Karpas-422 (cell line): ENCODE results near the gene SPARCL1. TPM values are rescaled to one million over a fixed set of nuclear protein-coding genes. Genes with fewer than 3 reads are reported as not detected.

ENCODE experiments used
- DNase-seq: peaks from one replicate; pipeline ENCODE4 v3.0.0-alpha.2; 2015
- H2AFZ ChIP-seq: fragments of 200-600 bp; sonication (generic); 2 replicates; pipeline ENCODE4 v1.6.1; 2014; ENCODE audit warnings: antibody characterized with exemption, low read length, mixed read lengths
- H3K27ac ChIP-seq: fragments of 200-600 bp; sonication (generic); 2 replicates; pipeline ENCODE4 v1.5.1; 2014; ENCODE audit warnings: mild to moderate bottlenecking, low read length, moderate library complexity
- H3K27me3 ChIP-seq: fragments of 200-600 bp; sonication (generic); 2 replicates; pipeline ENCODE4 v1.6.1; 2014; ENCODE audit warnings: low read length, mixed read lengths
- H3K36me3 ChIP-seq: fragments of 200-600 bp; sonication (generic); 2 replicates; pipeline ENCODE4 v1.6.1; 2014; ENCODE audit warnings: low read length, mixed read lengths; ENCODE audit not compliant: insufficient read depth
- H3K4me1 ChIP-seq: fragments of 200-600 bp; sonication (generic); 2 replicates; pipeline ENCODE4 v1.6.1; 2014; ENCODE audit warnings: mild to moderate bottlenecking, low read length, mixed read lengths
- H3K4me2 ChIP-seq: fragments of 200-600 bp; sonication (generic); 2 replicates; pipeline ENCODE4 v1.6.1; 2014; ENCODE audit warnings: low read length, low read depth, mild to moderate bottlenecking; ENCODE audit not compliant: poor library complexity, severe bottlenecking
- H3K4me3 ChIP-seq: fragments of 200-600 bp; sonication (generic); 2 replicates; pipeline ENCODE4 v1.5.1; 2014; ENCODE audit warnings: mild to moderate bottlenecking, antibody characterized with exemption, low read length, mixed read lengths
- H3K79me2 ChIP-seq: fragments of 200-600 bp; sonication (generic); 2 replicates; pipeline ENCODE4 v1.6.1; 2014; ENCODE audit warnings: mild to moderate bottlenecking, low read length, mixed read lengths
- H3K9ac ChIP-seq: fragments of 200-600 bp; sonication (generic); 2 replicates; pipeline ENCODE4 v1.6.0; 2014; ENCODE audit warnings: low read length
- H3K9me2 ChIP-seq: fragments of 200-600 bp; sonication (generic), shearing (Covaris generic); replicated peaks from 2 replicates; pipeline ENCODE4 v1.6.0; 2014; ENCODE audit warnings: mild to moderate bottlenecking, low read length, moderate library complexity; ENCODE audit not compliant: insufficient read depth
- H3K9me3 ChIP-seq: fragments of 300-700, 200-600 bp; sonication (generic); 2 replicates; pipeline ENCODE4 v1.6.1; 2014; ENCODE audit warnings: low read length, mixed read lengths
- H4K20me1 ChIP-seq: fragments of 200-600 bp; sonication (generic); 2 replicates; pipeline ENCODE4 v1.6.1; 2014; ENCODE audit warnings: mild to moderate bottlenecking, antibody characterized with exemption, low read length, low read depth; ENCODE audit not compliant: insufficient read depth
- total RNA-seq: library from RNA; depleted of rRNA; stranded (reverse); fragments of >200 nt; shearing (Covaris generic); gene quantifications from 2 replicates; pipeline ENCODE4 v1.2.3, GENCODE V29; 2014; ENCODE audit warnings: low replicate concordance

SPARCL1 gene
- total RNA-seq, 1 experiment from 2014 or later, result 0.11 TPM

GRCh38 chr4:87565746-87566145, 36.6 kb upstream of the SPARCL1 start:
- no peak overlapping the region for H2AFZ ChIP-seq
- DNase-seq, result no peak
- H3K27ac ChIP-seq, result no peak overlapping the region
- H3K27me3 ChIP-seq, result no peaks in the 10 kb centered on the region
- H3K9me3 ChIP-seq, result no peaks in the 10 kb centered on the region
- H3K9ac ChIP-seq, result no peak overlapping the region
- no peak overlapping the region for H3K4me2 ChIP-seq
- no peak overlapping the region for H3K4me3 ChIP-seq
- H3K36me3 ChIP-seq, result no peaks in the 10 kb centered on the region
- H4K20me1 ChIP-seq, result no peaks in the 10 kb centered on the region
- no peaks in the 10 kb centered on the region for H3K4me1 ChIP-seq
- H3K9me2 ChIP-seq, result no peaks in the 10 kb centered on the region
- H3K79me2 ChIP-seq, result no peaks in the 10 kb centered on the region

GRCh38 chr4:87560802-87561201, 31.6 kb upstream of the SPARCL1 start:
- no peak overlapping the region for H3K4me3 ChIP-seq
- peaks cover 6% of the 10 kb centered on the region for H3K4me1 ChIP-seq
- H4K20me1 ChIP-seq, result no peaks in the 10 kb centered on the region
- H3K9ac ChIP-seq, result no peak overlapping the region
- H3K27ac ChIP-seq, result no peak overlapping the region
- no peak overlapping the region for H2AFZ ChIP-seq
- no peaks in the 10 kb centered on the region for H3K27me3 ChIP-seq
- no peaks in the 10 kb centered on the region for H3K36me3 ChIP-seq
- H3K4me2 ChIP-seq, result no peak overlapping the region
- no peak for DNase-seq
- no peaks in the 10 kb centered on the region for H3K79me2 ChIP-seq
- no peaks in the 10 kb centered on the region for H3K9me2 ChIP-seq
- H3K9me3 ChIP-seq, result no peaks in the 10 kb centered on the region

DNA sequence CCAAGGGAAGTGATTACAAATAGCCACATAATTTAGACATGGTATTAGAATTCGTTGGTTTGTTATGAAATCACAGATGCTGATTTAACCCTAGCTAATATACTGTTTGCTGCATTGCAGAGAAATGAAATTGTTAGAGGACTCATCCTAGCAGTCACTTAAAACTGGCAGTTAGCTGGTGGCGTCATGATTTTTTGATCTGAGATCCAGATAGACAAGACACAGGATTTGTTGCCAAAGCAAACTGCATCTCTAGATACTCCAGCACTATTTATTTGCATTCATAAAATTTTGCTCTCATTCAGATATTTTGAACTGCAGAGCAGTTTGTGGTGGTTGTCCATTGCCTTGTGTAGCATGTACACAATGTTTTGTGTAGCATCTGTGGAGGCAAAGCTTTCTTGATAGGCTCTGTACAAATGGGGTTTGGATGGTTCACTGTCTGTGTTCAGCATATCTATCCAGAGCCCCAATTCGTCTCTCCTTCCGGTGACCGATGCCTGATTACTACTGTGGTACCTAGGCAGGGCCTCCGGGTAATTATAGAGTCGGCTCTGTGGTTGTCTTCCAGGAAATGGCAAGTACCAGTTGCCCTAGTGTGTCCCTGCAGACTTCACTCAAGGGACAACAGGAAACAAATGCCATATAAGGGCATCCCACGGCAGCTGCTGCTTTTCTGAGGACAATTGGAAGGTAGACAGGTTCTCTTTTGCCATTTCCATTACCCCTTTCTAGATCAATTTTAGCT, 30.1 kb upstream of the SPARCL1 start:
- H3K9me3 ChIP-seq, result no peaks in the 10 kb centered on the region
- H3K36me3 ChIP-seq, result no peaks in the 10 kb centered on the region
- H2AFZ ChIP-seq, result no peak overlapping the region
- H4K20me1 ChIP-seq, result no peaks in the 10 kb centered on the region
- H3K4me2 ChIP-seq, result no peak overlapping the region
- no peak overlapping the region for H3K4me3 ChIP-seq
- H3K27ac ChIP-seq, result no peak overlapping the region
- H3K9me2 ChIP-seq, result no peaks in the 10 kb centered on the region
- no peaks in the 10 kb centered on the region for H3K27me3 ChIP-seq
- H3K4me1 ChIP-seq, result peaks cover 6% of the 10 kb centered on the region
- H3K9ac ChIP-seq, result no peak overlapping the region
- no peaks in the 10 kb centered on the region for H3K79me2 ChIP-seq
- peak; percentile 67 for DNase-seq

- Histone ChIP-seq H3K4me1 (peaks cover 6% of the 10 kb centered on the region), H3K9me3 (no peaks in the 10 kb centered on the region), H3K9me2 (no peaks in the 10 kb centered on the region), H3K4me2 (no peak overlapping the region), H3K4me3 (no peak overlapping the region), H3K79me2 (no peaks in the 10 kb centered on the region), H3K27ac (no peak overlapping the region), H3K27me3 (no peaks in the 10 kb centered on the region), H4K20me1 (no peaks in the 10 kb centered on the region), H3K36me3 (no peaks in the 10 kb centered on the region), H3K9ac (no peak overlapping the region), H2AFZ (no peak overlapping the region)
- peak; percentile 16 for DNase-seq
Measured at GRCh38 chr4:87557348-87557747, 28.2 kb upstream of the SPARCL1 start.

DNA sequence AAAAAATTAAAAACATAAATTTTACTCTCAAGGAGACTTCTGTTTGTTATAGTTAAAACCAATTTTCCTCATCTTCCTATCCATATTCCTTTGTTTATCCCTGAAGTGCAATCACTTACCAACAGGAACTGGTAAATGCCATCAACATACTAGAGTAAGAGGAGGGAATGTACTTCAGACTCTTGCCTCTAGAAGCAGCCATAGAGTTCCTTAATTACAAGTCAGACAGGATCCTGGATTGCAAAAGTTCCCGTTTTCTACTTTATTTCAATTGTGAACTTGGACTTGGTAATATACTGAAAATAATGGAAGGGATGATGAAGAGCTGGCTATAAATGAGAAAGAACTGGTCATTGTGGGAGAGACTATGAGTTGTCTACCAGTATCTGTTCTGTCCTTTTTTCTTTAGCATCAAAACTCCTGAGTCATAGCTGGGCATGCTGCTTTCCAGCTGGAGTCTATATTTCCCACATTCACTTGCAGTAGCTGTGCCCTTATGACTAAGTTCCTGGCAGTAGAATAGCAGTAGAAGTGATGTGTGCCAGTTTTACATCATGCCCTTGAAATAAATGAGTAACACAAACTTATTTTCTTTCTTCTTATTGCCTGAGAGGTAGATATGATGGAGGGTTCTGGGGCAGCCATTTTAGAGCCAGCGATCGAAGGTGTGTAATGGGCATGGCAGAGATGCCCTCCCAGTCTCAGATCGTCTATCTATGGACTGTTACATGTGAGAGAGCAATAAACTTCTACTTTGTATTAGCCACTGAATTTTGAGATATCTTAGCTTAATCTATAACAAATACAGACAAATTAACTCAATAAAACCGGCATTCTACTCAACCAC, 26.8 kb upstream of the SPARCL1 start:
- Histone ChIP-seq H3K27me3 (no peaks in the 10 kb centered on the region), H3K4me3 (no peak overlapping the region), H3K79me2 (no peaks in the 10 kb centered on the region), H3K9me3 (no peaks in the 10 kb centered on the region), H3K27ac (no peak overlapping the region), H3K36me3 (no peaks in the 10 kb centered on the region), H3K4me1 (peaks cover 6% of the 10 kb centered on the region), H3K9me2 (no peaks in the 10 kb centered on the region), H2AFZ (no peak overlapping the region), H3K9ac (no peak overlapping the region), H4K20me1 (no peaks in the 10 kb centered on the region), H3K4me2 (no peak overlapping the region)
- DNase-seq, result peak; percentile 36

- DNase-seq, result no peak
- no peak overlapping the region for H2AFZ ChIP-seq
- H3K4me1 ChIP-seq, result no peaks in the 10 kb centered on the region
- H3K79me2 ChIP-seq, result no peaks in the 10 kb centered on the region
- no peaks in the 10 kb centered on the region for H3K9me2 ChIP-seq
- no peaks in the 10 kb centered on the region for H3K27me3 ChIP-seq
- no peak overlapping the region for H3K4me2 ChIP-seq
- H3K27ac ChIP-seq, result no peak overlapping the region
- no peaks in the 10 kb centered on the region for H4K20me1 ChIP-seq
- H3K9me3 ChIP-seq, result no peaks in the 10 kb centered on the region
- H3K36me3 ChIP-seq, result no peaks in the 10 kb centered on the region
- no peak overlapping the region for H3K4me3 ChIP-seq
- H3K9ac ChIP-seq, result no peak overlapping the region
Measured at GRCh38 chr4:87553182-87553581, 24.0 kb upstream of the SPARCL1 start.

DNA sequence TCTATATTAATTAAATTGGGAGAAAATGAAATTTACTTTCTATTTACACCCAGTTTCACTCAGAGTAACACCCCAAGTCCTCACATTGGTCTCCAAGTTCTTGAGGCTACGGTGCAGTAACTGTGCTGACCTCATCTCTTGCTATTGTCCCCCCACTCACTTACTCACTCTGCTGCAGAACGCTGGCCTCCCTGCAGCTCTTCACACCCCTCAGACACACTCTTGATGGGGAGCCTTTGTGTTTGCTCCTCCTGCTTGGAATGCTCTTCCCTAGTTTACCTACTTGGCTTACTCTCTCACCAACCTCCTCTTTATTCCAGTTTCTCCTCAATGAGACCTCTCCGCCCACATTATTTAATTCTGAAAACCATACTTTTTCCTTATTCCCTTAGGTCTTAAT, 22.2 kb upstream of the SPARCL1 start:
- Histone ChIP-seq H3K4me3 (no peak overlapping the region), H4K20me1 (no peaks in the 10 kb centered on the region), H3K4me1 (no peaks in the 10 kb centered on the region)

DNA sequence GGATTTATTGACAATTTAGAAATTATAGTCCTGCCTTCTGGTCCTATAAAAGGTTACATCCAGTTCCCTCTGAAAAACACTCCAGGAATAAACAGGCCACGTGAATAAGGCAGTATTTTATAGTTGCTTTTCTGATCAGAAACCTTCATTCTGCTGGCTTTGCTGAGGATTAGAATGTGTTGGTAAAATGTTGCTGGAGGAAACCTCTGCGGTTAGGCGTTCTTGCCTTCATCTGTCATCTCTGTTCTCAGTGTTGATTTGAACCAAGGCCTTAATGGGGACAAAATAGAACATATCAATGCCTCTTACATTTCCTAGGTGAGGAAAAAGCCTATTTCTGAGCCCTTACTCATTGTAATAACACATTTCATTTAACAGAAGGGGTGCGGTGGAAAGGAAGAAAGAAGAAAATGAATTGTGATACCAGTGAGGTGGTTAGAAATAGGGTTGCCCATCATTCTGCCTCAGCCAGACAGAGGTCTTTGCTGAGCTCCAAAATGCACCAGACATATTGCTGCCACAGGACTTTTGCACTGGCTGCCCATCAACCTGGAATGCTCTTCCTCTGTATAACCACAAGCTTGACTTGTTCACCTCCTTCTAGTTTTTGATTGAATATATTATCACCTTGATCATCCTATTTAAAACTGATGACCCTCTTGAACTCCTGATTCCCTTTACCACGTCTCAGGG, 18.0 kb upstream of the SPARCL1 start:
- Histone ChIP-seq H3K4me3 (no peak overlapping the region), H3K9ac (no peak overlapping the region), H3K36me3 (no peaks in the 10 kb centered on the region), H3K9me2 (no peaks in the 10 kb centered on the region), H3K4me2 (no peak overlapping the region), H3K79me2 (no peaks in the 10 kb centered on the region), H3K9me3 (no peaks in the 10 kb centered on the region), H3K4me1 (no peaks in the 10 kb centered on the region), H4K20me1 (no peaks in the 10 kb centered on the region), H2AFZ (no peak overlapping the region), H3K27me3 (no peaks in the 10 kb centered on the region), H3K27ac (no peak overlapping the region)
- DNase-seq, result no peak

More for the DNA sequence above, 22.2 kb upstream of the SPARCL1 start:
- Histone ChIP-seq H3K9me2 (no peaks in the 10 kb centered on the region), H3K9ac (no peak overlapping the region), H2AFZ (no peak overlapping the region), H3K36me3 (no peaks in the 10 kb centered on the region), H3K27me3 (no peaks in the 10 kb centered on the region), H3K27ac (no peak overlapping the region), H3K79me2 (no peaks in the 10 kb centered on the region), H3K9me3 (no peaks in the 10 kb centered on the region), H3K4me2 (no peak overlapping the region)
- peak; percentile 6 for DNase-seq
